HepG2 (cell line): ENCODE measurements around the gene ACTR1A. TPM values are rescaled to one million over a fixed set of nuclear protein-coding genes. Genes with fewer than 3 reads are reported as not detected.

Source experiments
- ARID2 ChIP-seq: sonication (generic); formaldehyde crosslinking; IDR thresholded peaks from 2 replicates; pipeline ENCODE4 v1.8.1; 2022; ENCODE audit warnings: mild to moderate bottlenecking, missing genetic modification reagents, borderline replicate concordance
- ATF6 ChIP-seq: sonication (generic); formaldehyde crosslinking; conservative IDR thresholded peaks from 2 replicates; pipeline ENCODE4 v1.4.0; 2020; ENCODE audit warnings: missing genetic modification reagents
- FOXJ3 ChIP-seq: sonication (generic); formaldehyde crosslinking; IDR thresholded peaks from 2 replicates; pipeline ENCODE4 v1.4.0; 2020; ENCODE audit warnings: missing genetic modification reagents, mild to moderate bottlenecking, borderline replicate concordance
- KAT2B ChIP-seq: fragments of 150-350 bp; IDR thresholded peaks from 2 replicates; pipeline ENCODE4 v1.6.1; 2014; ENCODE audit warnings: low read depth, low read length, borderline replicate concordance
- MAZ ChIP-seq, 2 experiments: sonication (generic) in 1 of 2; formaldehyde crosslinking in 1 of 2; IDR thresholded peaks; 2 replicates each; pipeline versions ENCODE4 v1.5.0 to v1.6.1; 2012 to 2020; ENCODE audit warnings: low read depth in 2 of 2, mild to moderate bottlenecking in 2 of 2, borderline replicate concordance in 1 of 2, improper control_type of control experiment in 1 of 2, low read length in 1 of 2, missing genetic modification reagents in 1 of 2, moderate library complexity in 1 of 2
- MIXL1 ChIP-seq: IDR thresholded peaks from 2 replicates; pipeline ENCODE4 v1.6.1; 2016
- MXD3 ChIP-seq: IDR thresholded peaks from 2 replicates; pipeline ENCODE4 v1.6.1; 2016; ENCODE audit warnings: mild to moderate bottlenecking, missing biosample characterization, missing genetic modification reagents
- NR2F6 ChIP-seq, 2 experiments: IDR thresholded peaks; 2 replicates each; pipeline ENCODE4 v1.6.1; 2016; ENCODE audit warnings: antibody characterized with exemption in 1 of 2, mild to moderate bottlenecking in 1 of 2
- NR3C1 ChIP-seq: sonication (generic); formaldehyde crosslinking; IDR thresholded peaks from 2 replicates; pipeline ENCODE4 v1.4.0; 2020; ENCODE audit warnings: missing genetic modification reagents
- PITX1 ChIP-seq: sonication (generic); formaldehyde crosslinking; IDR thresholded peaks from 2 replicates; pipeline ENCODE4 v1.5.1; 2020; ENCODE audit warnings: mild to moderate bottlenecking, missing genetic modification reagents
- RFX5 ChIP-seq: IDR thresholded peaks from 2 replicates; pipeline ENCODE4 v1.6.1; 2011; ENCODE audit warnings: low read depth, low read length, improper control_type of control experiment
- SSRP1 ChIP-seq: IDR thresholded peaks from 2 replicates; pipeline ENCODE4 v1.6.1; 2016; ENCODE audit warnings: control low read depth
- ZNF260 ChIP-seq: sonication (generic); formaldehyde crosslinking; IDR thresholded peaks from 2 replicates; pipeline ENCODE4 v1.4.0; 2020; ENCODE audit warnings: missing genetic modification reagents, low read depth, mild to moderate bottlenecking, borderline replicate concordance
- ZNF263 ChIP-seq: sonication (generic); formaldehyde crosslinking; IDR thresholded peaks from 2 replicates; pipeline ENCODE4 v1.4.0; 2020; ENCODE audit warnings: missing genetic modification reagents
- ZNF280D ChIP-seq: sonication (generic); formaldehyde crosslinking; IDR thresholded peaks from 2 replicates; pipeline ENCODE4 v1.5.1; 2020; ENCODE audit warnings: mild to moderate bottlenecking, missing genetic modification reagents
- polyA plus RNA-seq, 8 experiments: library from polyadenylated mRNA; depleted of rRNA in 3 of 8; stranded (reverse) in 7 of 8; unstranded in 1 of 8; fragments of >200 nt; fragmentation: Illumina TruSeq in 4 of 8; extraction: Trizol in 4 of 8; gene quantifications; 2 replicates each; pipeline versions ENCODE4 v1.2.1 to v1.2.3, GENCODE V29; 2011 to 2016; ENCODE audit warnings: low read depth in 4 of 8, missing spikeins in 1 of 8, mixed read lengths in 1 of 8; ENCODE audit not compliant: insufficient read depth in 1 of 8
- total RNA-seq, 5 experiments: library from RNA; depleted of rRNA; stranded (reverse); fragments of >200 nt; fragmentation: Illumina TruSeq; extraction: Trizol; gene quantifications; 2 replicates each; pipeline ENCODE4 v1.2.3, GENCODE V29; 2016; ENCODE audit warnings: low read depth in 1 of 5

The ACTR1A gene
- total and polyA plus RNA-seq, 2 of the 13 experiments (the other 11 are each of a cell fraction or from before 2014, with no cell fraction given): 59.6 to 62.8 TPM

- TF ChIP-seq MAZ (IDR thresholded peaks at IDR 0.05; ENCODE audit: borderline replicate concordance, low read depth, low read length): no peak
- no peak for TF ChIP-seq MAZ (CRISPR knock-in tag; IDR thresholded peaks at IDR 0.05; ENCODE audit: low read depth)
- TF ChIP-seq NR2F6 (IDR thresholded peaks at IDR 0.05): no peak
- TF ChIP-seq NR2F6 (CRISPR knock-in tag; IDR thresholded peaks at IDR 0.05): no peak
- no peak for TF ChIP-seq ZNF260 (CRISPR knock-in tag)
- TF ChIP-seq NR3C1: no peak
- TF ChIP-seq MXD3 (CRISPR knock-in tag): no peak
- TF ChIP-seq KAT2B: no peak
- 0 out of 2 replicates have a peak, but pooled peaks have one; percentile 28 for TF ChIP-seq ZNF263 (CRISPR knock-in tag)
- TF ChIP-seq ATF6 (CRISPR knock-in tag): no peak
- no peak for TF ChIP-seq ZNF280D (CRISPR knock-in tag)
- TF ChIP-seq PITX1 (CRISPR knock-in tag): no peak
- TF ChIP-seq ARID2 (CRISPR knock-in tag): 0 out of 2 replicates have a peak, but pooled peaks have one; percentile 35
- no peak for TF ChIP-seq FOXJ3 (CRISPR knock-in tag)
- 0 out of 2 replicates have a peak, but pooled peaks have one; percentile 8 for TF ChIP-seq SSRP1 (CRISPR knock-in tag)
- no peak for TF ChIP-seq RFX5
- no peak for TF ChIP-seq MIXL1
- TF ChIP-seq, all 625 proteins: peak for 11
These were observed 70.9 kb downstream of the ACTR1A start (continued) for GRCh38 chr10:102431452-102432124.
